ENCODE data around the gene ADAD2.

ADAD2 gene

DNA sequence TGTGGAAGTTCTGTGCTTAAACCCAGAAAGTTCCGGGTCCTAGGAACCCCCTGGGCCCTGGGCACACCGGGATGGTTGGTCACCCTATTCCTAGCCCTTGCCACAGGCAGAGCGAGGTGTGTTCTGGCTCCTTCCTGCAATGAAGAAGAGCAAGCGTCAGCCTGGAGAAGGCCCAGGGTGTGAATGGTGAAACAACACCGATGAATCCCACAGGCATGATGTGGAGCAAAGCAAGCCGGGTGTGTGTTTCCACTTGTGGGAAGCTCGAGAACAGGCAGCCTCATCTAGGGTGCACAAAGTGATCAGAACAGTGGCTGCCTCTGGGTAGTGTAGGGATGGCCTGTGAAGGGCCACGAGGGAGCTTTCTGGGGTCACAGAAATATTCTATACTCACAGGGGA is 35.1 kb downstream of the ADAD2 start:
- DNase-seq = no peak

DNA sequence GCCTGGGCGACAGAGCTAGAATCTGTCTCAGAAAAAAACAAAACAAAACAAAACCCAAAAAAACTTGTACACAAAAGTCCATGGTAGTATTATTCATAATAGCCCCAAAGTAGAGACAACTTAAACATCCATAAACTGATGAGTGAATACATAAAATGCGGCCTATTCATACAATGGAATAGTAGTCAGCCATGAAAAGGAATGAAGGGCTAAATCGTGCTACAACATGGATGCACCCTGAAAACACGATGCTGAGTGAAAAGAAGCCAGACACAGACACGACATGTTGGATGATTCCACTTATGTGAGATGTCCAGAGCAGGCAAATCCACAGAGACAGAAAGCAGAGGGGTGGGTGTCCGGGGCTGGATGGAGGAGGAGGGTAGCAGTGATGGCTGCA is 36.6 kb downstream of the ADAD2 start:
- DNase-seq = no peak

DNA sequence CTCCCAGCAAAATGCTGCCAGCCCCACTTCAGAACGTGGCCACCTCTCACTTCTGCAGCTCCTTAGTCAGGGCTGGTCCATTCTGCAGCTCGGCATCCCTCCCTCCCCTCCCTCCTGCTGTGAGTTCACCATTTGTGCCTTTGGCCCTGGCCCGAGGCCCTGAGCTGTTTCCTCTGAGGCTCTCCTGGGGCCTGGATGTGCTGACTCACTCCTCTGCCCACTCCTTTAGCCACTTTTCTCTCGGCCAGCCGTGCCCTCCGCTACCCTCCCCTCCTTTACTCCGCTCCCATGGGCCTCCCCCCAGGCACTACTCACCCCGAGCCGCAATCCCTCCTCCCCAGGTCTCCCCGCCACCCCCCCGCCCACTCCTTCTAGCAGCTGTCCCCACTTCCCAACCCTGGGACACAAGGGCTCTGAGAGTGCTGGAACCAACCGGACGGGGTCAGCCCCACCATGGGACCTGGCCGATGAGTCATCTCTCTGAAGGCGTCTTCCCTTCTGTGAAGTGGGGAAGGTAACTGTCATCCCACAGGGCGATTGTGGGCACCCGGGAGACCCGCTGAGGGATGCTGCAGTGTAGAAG is 37.4 kb downstream of the ADAD2 start:
- no peak for DNase-seq

DNA sequence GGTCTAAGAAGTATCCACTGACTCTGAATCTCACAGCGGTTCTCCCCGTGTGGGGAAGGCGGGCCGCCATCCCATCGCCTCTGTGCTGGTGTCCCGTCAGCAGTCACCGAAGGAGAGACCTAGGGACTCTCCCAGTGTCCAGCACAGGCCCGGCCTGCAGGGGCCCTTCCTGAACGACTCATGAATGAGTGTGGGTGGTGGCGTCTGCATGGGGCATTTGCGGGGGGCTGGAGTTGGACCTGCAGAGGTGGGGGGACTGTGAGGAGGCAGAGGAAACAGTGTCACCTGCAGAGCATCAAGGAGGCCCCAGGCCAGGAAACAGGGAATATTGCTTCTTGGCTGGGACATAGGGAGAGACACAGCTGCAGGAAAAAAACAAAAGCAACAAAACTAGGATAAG is 38.5 kb downstream of the ADAD2 start:
- no peak for DNase-seq

DNA sequence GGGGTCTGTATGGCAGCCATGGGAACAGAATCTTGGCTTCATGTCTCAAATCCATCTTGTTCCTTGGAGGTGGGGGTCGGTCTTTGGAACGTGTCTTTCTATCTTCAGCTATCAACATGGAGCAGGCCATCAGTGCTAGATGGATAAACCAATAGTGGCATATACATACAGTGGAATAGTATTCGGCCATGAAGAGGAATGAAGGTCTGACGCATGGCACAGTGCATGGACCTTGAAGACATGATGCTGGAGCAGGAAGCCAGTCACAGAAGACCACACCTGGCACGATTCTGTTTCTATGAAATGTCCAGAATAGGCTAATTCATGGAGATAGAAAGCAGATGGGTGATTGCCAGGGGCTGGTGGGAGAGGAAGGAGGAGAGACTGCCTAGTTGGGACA is 41.1 kb downstream of the ADAD2 start:
- DNase-seq = no peak

DNA sequence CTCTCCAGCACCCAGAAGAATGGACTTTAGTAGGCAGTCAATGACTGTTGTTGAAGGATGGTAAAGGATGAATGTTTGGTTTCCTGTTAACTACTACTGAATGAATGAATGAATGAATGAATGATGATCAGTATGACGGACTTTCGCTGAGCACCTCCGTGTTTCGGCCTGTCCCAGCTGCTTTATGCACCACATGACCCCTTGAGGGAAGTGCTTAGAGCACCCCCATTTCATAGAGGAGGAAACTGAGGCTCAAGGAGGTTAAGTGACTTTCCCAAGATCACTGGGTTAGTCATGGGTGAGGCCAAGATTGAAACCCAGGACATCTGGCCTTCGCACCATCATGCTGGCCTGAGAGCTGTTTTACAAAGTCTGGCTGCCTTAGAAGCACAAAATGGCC is 42.0 kb downstream of the ADAD2 start:
- DNase-seq = no peak

DNA sequence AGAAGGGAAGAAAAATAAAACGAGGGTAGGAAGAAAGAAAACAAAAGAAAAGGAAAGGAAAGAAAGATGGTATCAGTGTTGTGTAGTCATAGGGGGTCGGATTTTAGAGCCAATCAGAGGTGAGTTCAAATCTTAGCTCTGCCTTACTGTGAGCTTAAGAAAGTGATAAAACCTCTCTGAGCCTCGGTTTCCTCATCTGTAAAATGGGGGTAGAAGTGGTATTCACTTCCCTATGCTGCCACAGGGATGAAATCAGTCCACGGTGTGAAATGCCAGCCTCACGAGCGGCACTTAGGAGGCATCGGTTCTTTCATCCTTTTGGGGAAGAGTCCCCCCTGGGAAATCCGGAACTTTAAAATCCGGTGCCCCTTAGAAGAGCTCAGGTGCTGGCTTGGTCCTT is 42.8 kb downstream of the ADAD2 start:
- no peak for DNase-seq

DNA sequence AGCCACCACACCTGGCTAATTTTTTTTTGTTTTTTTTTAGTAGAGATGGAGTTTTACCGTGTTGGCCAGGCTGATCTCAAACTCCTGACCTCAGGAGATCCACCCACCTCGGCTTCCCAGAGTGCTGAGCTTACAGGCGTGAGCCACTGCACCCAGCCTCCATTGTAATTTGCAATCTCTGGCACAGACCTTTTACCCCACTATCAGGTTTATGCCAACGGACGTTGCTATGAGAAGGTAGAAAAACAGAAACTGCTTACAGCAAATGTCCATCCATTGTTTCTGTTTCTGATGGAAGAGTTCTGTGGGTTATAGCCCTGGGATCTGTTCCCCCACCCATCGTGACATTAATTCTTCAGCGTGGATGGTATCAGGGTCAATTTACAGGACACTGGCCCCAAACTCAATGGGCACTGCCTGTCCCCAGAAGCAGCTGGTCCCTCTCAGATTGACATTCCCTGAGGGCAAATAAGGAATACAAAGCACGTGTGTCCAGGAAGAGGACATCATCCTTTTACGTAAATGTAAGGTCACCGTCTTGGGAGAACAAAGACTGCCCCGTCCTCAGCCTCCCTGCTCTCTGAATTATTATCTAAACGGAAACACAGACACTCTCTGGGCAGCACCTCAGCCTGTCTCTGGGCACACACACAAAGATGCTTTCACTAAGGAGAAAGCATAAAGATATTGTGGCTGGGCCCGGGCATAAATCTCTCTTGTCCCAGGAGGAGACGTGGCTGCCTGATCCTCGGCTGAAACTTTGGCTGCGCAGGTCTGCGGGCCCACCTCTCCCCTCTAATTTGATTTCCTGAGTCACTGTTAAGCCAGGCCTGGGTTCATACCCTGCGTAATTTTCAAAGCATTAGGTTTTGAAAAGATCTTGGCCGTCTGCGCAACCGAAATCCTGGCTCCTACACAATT is 43.6 kb downstream of the ADAD2 start:
- no peak for DNase-seq

DNA sequence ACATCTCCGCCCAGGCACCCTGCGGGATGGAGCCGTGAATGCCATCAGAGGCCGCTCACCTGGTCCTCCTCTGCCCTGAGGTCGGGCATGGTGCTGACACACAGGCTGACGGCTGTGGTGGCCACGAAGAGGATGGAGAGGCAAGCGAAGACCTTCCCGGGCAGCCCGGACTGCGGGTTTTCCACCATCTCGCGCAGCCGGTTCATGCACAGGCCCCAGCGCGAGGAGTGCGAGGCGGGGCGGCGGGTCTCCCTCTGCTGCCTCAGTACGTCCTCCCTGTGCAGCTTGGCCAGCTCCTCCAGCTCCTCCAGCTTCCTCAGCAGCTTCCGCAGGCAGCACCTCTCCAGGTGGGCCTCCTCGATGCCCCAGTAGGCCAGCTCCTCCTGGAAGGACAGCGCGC is 45.7 kb downstream of the ADAD2 start:
- no peak for DNase-seq

DNA sequence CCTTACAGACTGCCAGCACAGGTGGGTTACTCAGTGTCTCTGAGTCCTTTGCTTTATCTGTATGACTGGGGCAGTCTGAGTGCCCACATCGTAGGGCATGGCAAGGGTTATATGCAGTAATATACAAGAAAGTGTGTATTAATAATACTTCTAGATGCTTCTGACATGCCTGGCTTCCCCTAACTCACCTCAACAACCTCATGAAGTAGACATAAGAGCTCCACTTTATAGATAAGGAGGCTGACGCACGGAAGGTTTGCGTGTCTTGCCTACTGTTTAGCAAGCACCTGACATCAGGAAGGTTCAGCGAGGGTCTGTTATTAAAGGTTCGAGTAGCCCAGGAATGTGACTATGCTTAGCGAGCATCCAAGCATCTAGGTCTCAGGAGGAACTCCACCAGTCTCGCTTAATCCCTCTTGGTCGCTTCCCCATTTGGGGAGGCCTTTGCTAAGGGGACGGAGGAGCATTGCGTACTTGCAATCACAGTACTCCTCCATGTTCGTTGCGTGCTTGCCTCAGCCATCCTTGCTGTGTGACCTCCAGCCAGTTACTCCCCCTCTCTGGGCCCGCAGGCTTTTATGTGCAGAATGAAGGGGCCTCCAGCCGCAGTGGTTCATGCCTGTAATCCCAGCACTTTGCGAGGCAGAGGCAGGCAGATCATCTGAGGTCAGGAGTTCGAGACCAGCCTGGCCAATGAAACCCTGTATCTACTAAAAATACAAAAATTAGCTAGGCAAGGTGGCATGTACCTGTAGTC is 47.2 kb downstream of the ADAD2 start:
- DNase-seq = no peak

DNA sequence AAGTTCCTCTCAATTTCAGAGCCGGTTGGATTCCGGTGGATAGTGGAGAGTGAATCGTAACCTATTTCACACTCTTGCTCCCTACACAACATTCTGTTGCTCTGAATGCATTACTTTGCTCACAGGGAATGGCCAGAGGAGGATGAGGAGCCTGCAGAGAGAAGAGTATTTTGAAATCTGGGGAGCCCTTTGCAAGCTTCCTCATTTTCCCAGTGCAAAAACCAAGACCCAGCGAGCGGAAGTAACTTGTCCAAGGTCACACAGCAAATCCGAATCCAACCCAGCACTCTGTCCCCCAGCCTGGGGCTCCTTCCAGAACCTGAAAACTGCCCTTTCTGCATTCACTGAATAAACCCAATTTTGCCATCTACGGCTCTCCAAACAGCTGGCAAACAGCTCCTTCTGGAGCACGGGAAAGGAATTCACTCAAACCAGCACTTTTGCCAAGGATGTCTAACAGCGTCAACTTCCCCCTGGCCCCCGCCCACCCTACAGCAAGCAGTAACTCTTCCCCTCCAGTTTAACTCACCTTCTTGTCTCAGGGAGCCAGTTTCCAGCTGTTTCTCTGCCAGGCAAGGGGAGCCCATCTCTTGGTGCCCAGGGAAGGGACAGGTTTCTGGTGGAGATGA is 48.3 kb downstream of the ADAD2 start:
- no peak for DNase-seq

DNA sequence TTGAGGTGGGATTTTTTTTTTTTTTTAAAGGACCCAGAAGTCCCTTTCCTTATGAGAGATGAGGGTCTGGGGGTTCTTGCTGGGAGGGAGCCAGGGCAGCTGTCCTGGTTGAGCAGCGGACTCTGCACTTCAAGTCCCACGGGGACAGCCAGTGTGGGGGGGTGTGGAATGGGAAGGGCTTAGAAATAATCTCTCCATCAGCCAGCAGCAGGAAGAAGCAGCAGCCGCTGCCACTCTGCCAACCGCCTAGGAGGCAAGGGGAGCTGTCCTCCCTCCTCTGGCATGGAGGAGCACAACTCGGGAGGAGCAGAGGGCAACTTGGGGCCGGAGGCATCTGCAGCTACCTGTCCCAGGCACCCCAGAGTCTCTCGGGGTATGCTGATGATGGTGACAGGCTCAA is 49.0 kb downstream of the ADAD2 start, which contains the start of gene KCNG4:
Gene KCNG4, minus strand, starts transcription at position 104 of the 400 bp plus-strand sequence. CDS start 2,527 bp downstream, outside the sequence.
- DNase-seq = no peak

DNA sequence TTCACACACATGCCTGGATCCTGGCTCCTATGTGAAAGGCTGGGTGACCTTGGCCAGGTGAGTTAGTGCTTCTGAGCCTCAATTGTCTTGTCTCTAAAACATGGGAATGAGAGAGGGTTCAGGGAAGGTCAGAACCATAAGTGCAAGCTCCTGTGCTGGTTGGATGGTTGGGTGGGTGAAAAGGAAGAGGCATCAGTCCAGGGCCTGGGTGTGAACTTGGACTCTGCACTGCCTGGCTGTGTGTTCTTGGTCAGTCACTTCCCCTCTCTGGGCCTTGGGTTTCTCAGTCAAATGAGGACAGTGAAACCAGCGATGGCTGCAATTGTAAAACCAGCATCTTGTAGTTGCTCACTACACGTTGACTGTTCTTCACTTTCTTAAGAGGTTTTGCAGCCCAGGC is 49.5 kb downstream of the ADAD2 start:
- DNase-seq = no peak

DNA sequence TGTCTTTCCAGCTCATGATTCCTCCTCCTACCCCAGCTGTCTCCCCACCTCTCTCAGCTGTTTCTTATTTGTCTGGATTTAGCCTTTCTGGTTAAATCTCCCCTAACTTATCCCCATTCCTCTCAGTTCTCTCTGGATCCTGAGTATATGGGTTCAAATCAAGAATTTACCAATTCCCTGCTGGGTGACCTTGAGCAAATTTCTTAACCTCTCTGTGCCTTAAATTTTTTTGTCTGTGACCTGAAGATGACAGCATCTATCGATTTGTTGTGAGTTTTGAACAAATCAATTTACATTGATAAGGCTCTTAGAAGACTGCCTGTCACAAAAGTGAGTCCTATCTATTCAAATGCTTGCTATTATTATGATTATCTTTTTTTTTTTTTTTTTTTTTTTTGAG is 50.8 kb downstream of the ADAD2 start:
- DNase-seq = no peak

DNA sequence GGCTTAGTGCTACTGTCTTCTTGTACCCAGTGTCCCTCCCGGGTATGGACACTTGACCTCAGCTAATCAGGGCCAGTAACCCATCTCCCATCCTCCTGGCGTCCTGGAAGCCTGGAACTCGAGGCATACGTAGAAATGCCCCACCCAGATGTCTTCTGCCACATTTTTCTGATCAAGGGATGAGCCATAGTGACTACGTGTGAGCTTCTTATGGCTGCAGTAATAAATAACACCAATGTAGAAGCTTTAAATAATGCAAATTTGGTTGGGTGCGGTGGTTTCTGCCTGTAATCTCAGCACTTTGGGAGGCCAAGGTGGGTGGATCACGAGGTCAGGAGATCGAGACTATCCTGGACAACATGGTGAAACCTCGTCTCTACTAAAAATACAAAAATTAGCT is 51.9 kb downstream of the ADAD2 start:
- DNase-seq = no peak

DNA sequence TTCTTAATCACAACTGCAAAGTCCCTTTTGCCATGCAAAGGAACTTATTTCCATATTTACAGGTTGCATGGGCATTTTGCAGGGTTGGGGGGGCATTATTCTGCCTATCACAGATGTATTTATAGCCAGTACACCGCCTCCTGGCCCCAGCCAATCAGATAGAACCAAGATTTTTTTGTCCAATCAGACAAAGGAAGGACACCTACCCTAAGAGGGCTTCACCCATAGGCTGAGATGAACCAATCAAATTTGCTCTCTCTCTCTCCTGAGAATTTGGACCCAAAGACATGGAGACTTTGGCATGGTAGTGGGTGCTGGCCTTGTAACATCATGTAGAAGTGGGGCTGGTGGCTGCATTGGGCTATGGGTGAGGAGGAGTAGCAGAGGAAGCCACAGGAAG is 52.8 kb downstream of the ADAD2 start:
- no peak for DNase-seq

DNA sequence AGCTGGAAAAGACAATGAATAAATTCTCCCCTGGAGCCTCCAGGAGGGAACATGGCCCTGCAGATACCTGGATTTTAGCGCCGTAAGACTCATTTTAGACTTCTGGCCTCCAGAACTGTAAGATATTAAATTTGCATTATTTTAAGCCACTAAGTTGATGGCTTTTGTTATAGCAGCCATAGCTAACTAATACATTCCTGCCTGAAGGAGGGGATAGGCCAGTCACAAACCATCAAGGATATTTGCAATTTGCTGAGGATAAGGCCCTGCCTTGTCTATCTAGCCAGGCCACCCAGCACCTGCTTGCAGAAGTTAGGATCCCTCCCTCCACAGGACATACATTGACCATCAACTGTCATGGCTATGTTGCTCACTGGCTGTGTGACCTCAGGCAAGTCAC is 53.8 kb downstream of the ADAD2 start:
- DNase-seq = no peak

DNA sequence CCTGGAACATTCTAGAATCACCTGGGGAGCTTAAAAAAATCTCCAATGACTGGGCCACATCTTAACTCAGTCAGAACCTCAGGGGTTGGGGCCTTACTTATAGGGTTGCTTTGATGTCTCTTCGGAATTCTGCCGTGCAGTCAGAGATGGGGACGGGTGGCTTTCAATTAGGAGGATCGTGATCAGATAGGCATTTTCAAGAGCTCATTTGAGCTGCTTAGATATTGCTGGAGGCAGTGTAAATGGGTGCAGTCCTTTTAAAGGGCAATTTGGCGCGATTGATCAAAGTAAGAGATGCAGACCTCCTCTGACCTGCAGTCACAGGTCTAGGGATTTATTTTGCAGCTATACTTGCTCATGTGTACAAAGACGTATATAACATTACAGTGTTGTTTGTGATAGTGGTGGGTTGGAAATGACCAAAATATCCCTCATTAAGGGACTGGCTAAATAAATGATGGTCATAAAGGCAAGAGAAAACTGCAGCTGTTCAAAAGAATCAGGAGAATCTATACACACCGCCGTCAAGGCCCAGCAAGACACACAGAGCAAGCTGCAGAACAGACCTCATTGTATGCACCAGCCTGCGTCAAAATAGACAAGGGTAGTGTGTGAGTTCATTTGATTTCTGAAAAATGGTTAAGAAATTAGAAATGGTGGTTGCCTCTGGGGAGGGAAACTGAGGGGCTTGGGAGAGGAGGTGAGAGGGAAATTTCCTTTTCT is 55.2 kb downstream of the ADAD2 start:
- no peak for DNase-seq

DNA sequence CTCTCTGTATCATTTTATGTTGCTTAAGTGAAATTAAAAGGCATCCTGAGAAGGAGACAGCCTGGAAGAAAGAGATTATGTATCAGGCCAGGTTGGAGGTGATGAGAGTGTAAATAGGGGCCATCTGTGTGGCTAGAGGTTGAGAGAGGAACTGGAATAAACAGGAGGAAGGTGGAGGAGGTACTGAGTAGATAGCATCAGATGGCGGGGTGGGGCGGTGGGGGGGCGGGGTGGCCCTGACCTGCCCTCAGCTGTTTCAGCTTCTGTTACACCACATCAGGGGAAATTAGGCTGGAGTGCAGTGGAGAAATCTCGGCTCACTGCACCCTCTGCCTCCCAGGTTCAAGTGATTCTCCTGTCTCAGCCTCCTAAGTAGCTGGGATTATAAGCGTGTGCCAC is 55.7 kb downstream of the ADAD2 start:
- no peak for DNase-seq

Data from activated CD4-positive, alpha-beta T cell treated with anti-CD3 and anti-CD28 coated beads, Interleukin-10, Interleukin-2, amounts not matched to agents 100 ng/mL and 50 ng/mL, durations not matched to agents 16 hours and 8 hours (primary cell).